Occipital lobe (tissue), 2 donors: ENCODE results near the gene GMCL1. TPM values are rescaled to one million over a fixed set of nuclear protein-coding genes. Genes with fewer than 3 reads are reported as not detected.
"Not testable (repeated sequence)": the region's sequence is repeated elsewhere in the genome, so short reads cannot be mapped to it uniquely, and the experiment has no call there.

Source experiments
- DNase-seq: peaks from one replicate; lab custom pipeline; 2025; lab: John Stamatoyannopoulos, UW
- total RNA-seq: library from RNA; depleted of rRNA; stranded (reverse); fragments of >200 nt; gene quantifications from one replicate; pipeline ENCODE4 v1.2.3, GENCODE V29; 2014

The GMCL1 gene
- total RNA-seq, 1 donor from 2014 or later, result 18.7 TPM

DNA sequence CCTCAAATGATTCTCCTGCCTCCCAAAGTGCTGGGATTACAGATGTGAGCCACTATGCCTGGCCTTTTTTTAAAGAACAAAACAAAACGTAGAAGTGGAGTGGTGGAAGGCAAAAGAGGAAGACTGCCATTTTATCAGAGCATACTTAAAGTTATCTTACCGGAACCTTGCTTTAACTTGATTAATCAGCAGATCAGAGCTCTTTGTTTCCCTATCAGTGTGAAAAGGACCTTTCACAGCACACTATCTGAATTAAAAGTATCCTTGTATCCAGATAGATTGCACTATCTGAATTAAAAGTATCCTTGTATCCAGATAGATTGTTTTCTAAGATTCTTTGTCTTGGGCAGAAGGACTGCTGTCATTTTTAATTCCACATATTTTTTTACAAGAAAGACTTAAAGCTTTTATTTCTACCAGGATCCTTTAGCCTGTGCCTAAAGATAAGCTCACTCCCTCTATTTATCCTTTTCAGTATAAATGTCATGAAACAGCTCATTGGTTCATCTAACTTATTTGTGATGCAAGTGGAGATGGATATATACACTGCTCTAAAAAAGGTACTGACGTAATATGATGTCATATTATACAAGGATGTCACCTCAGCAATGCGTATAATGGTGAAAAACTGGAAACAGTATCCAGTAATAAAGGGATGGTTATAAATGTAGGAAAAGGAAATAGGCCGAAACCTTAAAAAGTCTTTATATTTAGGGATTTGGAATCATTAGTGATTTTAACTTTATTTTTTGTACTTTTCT lies 17.8 kb downstream of the GMCL1 start:
- no peak for DNase-seq

DNA sequence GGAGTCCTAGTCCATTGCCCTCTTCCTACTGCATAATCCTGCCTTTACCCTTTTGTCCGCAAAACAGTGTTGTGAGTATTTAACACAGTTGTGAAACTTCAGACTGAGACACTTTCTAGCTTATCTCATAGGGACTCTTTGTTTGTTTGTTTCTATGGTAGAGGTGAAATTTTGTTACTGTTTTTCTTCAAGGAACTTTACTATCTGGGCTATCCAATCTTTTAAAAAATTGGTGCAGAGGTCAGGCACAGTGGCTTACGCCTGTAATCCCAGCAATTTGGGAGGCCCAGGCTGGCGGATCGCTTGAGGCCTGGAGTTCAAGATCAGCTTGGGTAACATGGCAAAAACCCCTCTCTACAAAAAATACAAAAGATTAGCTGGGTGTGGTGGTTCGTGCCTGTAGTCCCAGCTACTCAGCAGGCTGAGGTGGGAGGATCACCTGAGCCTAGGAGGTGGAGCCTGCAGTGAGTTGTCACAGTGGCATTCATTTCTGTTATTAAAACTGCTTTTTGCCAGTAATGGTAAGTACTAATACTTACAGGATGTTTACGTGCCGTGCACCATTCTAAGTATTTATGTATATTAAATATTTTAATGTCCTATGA lies 18.8 kb downstream of the GMCL1 start:
- no peak for DNase-seq

DNA sequence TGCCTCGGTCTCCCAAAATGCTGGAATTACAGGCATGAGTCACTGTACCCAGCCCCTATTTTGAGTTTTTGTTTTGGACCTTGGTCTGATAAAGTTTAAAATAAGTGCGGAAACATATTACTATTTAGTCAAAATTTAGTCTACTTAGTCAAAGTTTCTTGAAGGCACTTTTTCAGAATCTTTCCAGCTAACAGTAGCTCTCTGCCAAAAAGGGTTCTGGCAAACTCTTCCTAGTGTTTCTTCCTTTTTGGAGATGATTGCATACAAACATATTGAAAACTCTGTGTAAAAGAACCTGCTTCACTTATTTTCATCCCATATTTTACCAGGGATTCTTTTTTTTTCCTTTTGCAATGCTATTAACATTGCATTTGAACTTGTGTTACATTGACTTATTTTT lies 28.8 kb downstream of the GMCL1 start:
- DNase-seq, result no peak

DNA sequence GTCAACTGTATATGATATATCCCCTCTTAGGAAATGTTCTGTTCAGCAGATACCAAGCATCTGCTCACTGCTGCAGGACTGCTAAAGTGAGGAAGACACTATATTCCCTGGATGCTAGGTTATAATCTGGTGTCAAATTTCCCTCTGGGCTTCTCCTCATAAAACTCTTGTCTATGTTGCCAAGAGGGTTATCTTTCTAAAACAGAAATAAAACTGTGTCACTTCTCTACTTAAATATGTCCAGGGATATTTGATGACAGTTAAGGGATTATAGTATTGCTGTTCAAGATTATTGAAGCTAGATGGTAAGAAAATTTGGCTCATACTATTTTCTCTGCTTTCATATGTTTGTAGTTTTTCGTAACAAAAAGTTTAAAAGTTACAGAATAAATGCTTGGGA lies 33.8 kb downstream of the GMCL1 start:
- no peak for DNase-seq

DNA sequence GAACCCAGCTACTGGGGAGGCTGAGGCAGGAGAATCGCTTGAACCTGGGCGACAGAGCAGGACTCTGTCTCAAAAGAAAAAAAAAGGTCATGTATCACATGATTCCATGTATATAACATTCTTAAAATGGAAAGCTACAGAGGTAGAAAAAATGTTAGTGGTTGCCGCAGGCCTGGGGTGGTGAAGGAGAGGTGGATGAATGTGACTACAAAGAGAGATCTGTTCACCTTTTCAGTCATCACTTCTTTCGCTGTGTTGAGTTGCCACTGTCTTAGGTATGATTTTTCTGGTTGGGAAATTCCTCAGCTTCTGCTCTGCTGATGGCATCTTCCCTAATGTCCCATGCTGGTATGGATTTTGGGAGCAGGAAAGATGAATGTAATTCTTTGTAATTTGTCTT lies 59.0 kb downstream of the GMCL1 start:
- DNase-seq, result no peak

DNA sequence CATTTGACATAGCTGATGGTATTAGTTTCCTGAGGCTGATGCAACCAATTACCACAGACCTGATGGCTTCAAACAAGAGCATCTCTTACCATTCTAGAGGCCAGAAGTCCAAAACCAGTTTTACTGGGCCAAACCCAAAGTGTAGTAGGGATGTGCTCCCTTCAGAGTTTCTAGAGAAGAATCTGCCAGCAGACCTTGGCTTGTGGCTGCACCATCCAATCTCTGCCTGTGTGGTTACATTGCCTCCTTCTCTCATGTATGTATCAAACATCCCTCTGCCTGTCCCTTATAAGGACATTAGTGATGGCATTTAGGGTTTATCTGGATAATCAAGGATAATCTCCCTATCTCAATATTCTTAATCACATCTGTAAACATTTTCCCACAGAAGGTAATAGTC lies 59.8 kb downstream of the GMCL1 start:
- no peak for DNase-seq

DNA sequence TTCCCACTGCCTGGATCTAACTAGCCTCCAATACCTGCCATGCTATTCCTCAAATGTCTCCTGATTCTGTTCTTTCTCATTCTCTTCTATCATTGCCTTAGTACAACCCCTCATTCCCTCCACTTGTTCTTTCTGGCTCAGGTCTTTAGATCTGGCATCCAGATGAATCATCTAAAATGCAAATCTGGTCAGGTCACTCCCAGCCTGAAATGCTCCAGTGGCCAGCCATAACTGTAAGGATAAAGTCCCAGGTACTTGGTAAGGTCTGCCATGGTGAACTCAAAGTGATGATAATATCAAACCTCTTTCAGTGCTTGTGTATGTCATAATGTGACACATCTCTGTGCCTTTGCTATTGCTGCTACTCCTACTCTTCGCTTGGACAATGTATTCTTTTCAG lies 61.4 kb downstream of the GMCL1 start:
- DNase-seq, result no peak

DNA sequence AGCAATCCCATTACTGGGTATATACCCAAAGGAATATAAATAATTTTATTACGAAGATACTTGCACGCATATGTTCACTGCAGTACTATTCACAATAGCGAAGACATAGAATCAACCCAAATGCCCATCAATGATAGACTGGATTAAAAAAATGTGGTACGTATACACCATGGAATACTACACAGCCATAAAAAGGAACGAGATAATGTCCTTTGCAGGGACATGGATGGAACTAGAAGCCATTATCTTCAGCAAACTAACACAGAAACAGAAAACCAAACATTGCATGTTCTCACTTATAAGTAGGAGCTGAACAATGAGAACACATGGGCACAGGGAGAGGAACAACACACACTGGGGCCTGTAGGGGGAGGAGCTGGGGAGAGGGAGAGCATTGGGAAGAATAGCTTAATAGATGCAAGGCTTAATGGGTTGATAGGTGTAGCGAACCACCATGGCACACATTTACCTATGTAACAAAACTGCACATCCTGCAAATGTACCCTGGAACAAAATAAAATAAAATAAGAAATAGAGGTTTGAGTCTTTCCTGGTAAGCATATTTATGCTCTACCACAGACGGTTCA lies 63.5 kb downstream of the GMCL1 start:
- not testable (repeated sequence) for DNase-seq

DNA sequence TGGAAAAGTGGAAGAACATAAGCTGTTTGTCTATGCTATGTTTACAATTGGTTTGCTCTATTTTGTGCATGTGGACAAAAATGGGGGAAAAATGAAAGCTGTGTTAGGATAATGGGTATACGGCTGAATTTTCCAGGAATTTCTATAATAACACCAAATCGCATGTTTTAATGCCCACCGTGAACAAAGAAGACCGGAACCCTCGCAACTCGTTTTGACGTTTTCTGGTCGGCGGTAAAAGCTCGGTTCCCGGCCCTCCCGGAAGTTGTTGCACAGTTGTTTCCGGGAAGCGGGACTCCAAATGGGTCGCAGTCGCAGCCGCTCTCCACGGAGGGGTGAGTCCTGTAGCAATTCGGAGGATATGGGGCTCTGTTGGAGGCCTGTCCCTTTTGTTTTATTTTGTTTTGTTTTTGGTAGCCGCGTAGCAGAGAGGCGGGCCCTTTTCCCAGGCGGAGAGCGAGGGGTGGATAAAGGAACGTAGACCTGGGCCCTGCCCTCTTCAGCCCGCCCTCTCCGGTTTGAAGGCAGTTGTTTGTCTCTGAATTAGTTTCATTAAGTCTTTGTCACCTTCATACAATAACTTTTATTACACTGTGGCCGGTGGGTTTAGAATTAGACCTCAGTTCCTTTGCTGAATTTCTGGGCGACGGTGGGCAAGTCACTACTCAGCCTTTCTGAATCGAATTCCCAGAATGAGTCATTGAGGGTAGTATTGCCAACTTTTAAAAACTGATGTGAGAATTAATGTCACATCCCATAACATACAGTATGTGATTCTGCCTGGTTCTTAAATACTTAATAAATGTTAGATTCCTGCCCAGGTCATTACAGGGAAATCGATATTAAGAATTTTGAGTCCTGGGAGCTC lies 64.5 kb downstream of the GMCL1 start, which contains the start of gene SNRNP27:
Gene SNRNP27, plus strand, starts transcription at position 273 of the 868 bp plus-strand sequence. Its CDS starts 29 bp downstream, at position 302.
- DNase-seq, result peak; percentile 72

DNA sequence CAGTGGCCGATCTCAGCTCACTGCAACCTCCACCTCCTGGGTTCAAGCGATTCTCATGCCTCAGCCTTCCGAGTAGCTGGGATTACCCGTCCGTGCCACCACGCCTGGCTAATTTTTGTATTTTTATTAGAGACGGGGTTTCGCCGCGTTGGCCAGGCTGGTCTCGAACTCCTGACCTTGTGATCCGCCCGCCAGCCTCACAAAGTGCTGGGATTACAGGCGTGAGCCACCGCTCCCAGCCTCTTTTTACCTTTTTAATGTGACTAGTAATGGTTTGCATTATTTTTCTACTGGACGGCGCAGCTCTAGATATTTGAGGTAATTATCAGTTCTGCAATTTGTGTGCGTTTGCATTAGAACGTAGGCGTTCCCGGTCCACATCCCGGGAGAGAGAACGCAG lies 65.3 kb downstream of the GMCL1 start:
- DNase-seq, result not testable (repeated sequence)

DNA sequence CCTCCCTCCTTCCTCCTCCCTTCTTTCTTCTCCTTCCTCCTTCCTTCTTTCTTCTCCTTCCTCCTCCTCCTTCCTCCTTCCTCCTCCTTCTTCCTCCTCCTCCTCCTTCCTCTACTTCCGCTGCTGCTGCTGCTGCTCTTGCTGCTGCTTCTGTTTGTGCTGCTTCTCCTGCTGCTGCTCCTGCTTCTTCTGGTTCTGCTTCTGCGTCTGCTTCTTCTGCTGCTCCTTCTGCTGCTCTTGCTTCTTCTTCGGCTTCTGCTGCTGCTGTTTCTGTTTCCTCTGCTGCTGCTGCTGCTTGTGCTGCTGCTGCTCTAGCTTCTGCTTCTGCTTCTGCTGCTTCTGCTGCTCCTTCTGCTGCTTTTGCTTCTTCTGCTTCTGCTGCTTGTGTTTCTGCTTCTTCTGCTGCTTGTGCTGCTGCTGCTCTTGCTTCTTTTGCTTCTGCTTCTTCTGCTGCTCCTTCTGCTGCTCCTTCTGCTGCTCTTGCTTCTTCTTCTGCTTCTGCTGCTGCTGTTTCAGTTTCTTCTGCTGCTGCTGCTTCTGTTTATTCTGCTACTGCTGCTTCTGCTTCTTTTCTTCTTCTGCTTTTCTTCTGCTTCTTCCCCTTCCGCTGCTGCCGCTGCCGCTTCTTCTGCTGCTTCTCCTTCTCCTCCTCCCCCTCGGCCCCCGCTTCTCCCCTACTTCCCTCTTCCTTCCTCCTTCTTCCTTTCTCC lies 72.9 kb downstream of the GMCL1 start:
- DNase-seq, result peak; percentile 26

DNA sequence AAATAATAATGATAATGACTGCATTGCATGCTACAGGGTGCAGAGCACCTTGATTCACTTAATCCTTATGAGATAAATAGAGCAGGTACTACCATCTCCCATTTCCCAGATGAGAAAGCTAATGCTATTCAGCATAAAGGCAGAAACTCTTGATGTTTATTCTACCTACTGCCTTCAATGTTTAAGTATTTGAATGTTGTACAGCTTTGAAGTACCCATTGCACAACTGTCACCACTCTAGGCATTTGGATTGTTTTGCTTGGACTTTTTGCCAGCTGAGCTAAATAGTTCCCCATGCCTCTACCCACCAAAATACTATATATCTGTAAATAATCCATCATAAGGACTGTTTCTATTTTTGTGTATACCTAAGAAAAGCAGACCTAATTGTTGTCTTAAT lies 77.8 kb downstream of the GMCL1 start:
- DNase-seq, result no peak

DNA sequence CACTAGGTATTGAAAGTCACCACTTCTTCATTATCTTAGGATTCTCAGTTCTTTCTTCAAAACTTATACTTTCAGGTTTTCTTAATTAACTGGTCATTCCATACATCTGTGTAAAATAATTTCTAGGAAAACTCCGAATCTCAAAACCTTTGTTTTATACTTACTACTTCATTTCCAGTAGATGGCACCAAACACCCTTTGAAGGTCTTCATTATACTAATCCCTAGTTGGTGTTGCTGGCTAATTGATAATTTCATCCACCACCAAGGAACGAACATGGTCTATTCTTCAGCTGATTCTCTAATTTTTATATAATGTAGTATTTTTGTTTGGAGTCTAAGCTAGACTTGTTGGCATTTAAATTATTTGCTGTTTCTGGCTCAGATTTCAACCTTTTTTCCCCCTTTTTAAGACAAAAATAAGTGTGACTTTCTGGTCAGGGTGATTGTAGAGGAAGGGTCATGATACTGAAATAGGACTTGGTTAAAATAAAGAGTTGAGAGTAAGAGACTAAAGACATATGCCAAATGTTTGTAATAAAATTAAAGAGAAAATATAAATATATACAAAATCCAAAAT lies 82.6 kb downstream of the GMCL1 start:
- no peak for DNase-seq

DNA sequence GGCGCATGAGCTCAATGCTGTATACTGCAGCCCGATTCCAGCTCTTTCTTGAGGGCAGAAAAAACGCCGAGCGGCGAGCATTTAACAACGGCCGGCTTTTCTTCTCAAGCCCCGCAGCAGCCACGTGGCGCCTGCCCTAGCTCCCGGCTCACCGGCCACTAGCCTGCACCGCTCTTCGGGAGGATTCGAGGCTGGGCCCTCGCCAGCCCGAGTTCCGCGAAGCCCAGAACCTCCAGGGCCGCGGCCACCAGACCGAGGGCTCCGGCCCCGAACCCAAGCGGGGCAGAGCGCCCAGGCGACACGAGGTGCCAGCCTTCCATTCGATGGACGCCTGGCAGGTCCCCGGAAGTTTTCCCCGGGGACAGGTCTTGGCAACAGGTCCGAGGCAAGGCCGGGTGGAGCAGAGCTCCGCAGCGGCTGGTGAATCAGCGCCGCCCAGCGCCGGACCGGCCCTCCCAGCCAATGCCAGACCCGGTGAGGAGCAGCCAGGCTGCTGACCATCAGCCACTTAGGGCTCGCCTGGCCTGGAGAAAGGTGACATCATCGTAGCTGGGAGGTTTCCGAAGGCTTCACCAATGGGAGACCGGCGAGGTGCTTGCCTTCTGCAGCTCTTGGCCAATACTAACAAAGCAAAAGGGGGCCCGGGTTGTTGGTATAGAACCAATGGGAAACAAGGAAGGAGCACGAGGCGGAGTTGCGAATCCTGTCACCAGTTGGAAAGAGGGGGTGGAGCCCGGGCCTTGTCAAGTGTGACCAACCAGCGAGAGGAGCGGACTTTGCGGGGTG lies 84.9 kb downstream of the GMCL1 start:
- peak; percentile 100 for DNase-seq

DNA sequence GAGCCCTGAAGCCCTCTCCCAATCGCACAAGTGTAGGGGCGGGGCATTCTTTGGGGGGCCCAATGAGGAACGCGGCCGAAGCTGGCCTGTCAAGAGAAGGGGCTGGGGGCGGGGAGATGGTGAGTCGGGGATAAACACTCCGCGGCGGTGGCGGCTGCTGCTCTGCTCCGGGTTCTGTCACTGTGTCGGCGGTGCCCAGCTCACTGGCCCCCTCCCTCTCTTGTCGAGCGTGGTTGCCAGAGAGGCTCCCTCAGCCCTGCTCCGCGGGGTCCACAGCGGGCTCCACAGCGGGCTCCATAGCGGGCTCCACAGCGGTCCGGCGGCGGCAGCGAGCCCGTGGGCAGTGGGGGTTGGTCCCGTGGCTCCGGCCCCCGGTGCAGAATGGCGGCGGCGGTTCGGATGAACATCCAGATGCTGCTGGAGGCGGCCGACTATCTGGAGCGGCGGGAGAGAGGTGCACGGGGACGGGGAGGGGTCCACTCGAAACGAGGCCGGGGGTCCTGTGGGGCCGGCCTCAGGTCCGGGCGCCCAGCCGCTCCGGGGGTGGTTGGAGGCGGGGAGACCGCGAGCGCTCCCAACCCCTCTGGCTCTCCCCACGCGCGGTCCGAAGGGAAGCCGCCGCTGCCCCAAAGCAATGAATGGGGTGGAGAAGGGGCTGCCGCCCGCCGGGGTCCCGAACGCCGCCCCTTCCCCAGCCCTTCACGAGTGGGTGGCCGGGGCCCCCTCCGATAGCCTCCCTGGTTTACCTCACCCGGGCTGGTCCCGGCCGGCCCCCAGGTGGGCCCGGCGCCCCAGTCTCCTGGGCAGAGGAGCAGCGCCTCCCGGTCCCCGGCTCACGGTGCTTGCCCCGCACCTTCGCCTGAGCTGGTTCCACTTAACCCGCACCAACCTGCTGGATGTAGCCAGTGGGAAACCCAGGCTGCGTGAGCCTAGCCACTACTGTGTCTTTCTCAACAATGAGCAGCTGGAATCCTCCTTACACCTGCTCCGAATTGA lies 85.8 kb downstream of the GMCL1 start, which contains the start of gene MXD1:
Gene MXD1, plus strand, starts transcription at position 160 of the 996 bp plus-strand sequence. Its CDS starts 222 bp downstream, at position 382.
- DNase-seq, result no peak

DNA sequence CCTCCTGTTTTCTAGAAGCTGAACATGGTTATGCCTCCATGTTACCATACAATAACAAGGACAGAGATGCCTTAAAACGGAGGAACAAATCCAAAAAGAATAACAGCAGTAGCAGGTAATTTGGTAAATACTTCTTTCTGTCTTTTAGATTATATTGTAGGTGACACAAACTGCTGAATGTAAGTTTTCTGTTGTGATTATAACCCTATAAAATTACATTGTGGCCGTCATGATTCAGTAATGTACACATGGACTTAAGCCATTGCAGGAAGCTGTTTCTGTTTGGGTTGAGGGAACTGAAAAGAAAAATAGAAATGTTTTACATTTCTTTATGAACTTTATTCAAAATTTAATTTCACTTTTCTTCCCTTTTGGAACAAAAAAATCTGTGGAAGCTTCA lies 86.6 kb downstream of the GMCL1 start:
- no peak for DNase-seq

DNA sequence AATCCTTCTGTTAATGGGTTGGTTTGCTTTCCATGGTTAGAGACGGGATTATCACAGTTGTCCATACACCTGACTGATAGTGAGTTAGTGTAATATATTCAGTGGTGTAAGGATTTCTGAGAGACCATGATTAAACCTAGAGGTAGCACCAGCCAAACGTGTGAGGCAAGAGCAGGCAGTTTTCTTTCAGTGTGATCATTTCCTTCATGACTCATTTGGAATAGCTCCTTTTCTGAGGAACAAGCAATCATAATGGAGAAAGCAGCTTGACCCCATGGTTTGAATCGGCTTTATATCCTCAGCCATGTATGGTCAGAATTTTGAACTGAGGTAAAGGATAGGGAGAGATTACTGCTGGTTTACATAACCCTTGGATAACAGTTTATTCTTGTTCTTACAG lies 88.4 kb downstream of the GMCL1 start:
- DNase-seq, result no peak

DNA sequence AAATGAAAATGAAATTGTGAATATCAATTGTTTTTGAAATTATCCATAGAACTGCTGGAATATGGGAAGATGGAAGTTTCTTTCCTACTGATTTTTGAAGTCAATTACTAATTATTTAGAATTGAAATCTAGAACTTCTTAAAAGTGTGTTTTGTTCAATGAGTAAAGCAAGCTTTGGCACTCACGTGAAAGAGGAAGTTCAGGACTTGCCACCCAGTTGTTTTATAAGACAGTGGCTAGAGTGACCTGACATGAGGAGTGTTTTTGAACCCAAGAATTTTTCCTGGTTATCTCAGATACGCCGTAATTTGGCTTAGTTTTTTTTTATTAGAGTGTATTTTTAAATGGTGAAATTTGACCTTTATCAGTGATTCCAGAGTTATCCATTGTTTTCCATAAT lies 88.9 kb downstream of the GMCL1 start:
- DNase-seq, result no peak

DNA sequence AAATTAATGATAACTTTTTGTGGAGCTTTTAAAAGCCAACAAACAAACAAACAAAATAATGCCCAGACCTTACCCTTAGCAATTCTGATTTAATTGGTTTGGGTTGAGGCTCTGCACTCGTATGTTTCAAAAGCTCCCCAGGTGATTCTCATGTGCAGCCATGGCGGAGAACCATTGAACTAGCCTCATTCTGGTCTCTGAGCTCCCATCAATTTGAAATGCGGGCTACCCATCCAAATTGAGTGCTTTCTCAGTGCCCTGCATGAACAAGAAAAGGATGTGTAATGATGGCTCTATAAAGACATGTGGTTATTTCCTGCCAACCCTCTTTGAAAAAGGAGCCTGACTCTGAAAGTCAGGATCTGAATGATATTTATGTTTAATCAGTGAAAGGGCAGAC lies 93.7 kb downstream of the GMCL1 start:
- DNase-seq, result no peak
